NCI-H345 treated with DMSO at 0.1 percent for 48 hours (cell line): ENCODE results near the gene PYGL.
A peak's percentile ranks its signal among the peaks of the same experiment; 100 is the strongest.
"Not testable (repeated sequence)": the region's sequence is repeated elsewhere in the genome, so short reads cannot be mapped to it uniquely, and the experiment has no call there.

Source experiments
- DNase-seq: peaks from one replicate; lab custom pipeline; 2025; ENCODE audit not compliant: unreplicated experiment; lab: John Stamatoyannopoulos, UW

The PYGL gene

GRCh38 chr14:50955373-50956043 is 11.2 kb upstream of the PYGL start:
- peak; percentile 12 for DNase-seq

- DNase-seq, result no peak
Measured at GRCh38 chr14:50954811-50955372, 10.6 kb upstream of the PYGL start.

- no peak for DNase-seq
Measured at GRCh38 chr14:50953502-50953901, 9.2 kb upstream of the PYGL start.

GRCh38 chr14:50951032-50951431 is 6.7 kb upstream of the PYGL start:
- DNase-seq, result no peak

GRCh38 chr14:50948205-50948604 is 3.9 kb upstream of the PYGL start:
- no peak for DNase-seq

- no peak for DNase-seq
Measured at GRCh38 chr14:50947446-50947845, 3.2 kb upstream of the PYGL start.

GRCh38 chr14:50946234-50946935 is 2.1 kb upstream of the PYGL start:
- no peak for DNase-seq

GRCh38 chr14:50944647-50945413 is 547 bp upstream of the PYGL start:
- DNase-seq, result no peak

GRCh38 chr14:50943261-50943942 is 881 bp downstream of the PYGL start:
- DNase-seq, result no peak

GRCh38 chr14:50941638-50942037 is 2.6 kb downstream of the PYGL start:
- not testable (repeated sequence) for DNase-seq

- DNase-seq, result no peak
Measured at GRCh38 chr14:50941151-50941550, 3.1 kb downstream of the PYGL start.

GRCh38 chr14:50937800-50938199 is 6.5 kb downstream of the PYGL start:
- DNase-seq, result no peak

- DNase-seq, result no peak
Measured at GRCh38 chr14:50937325-50937724, 7.0 kb downstream of the PYGL start.

- no peak for DNase-seq
Measured at GRCh38 chr14:50936882-50937281, 7.4 kb downstream of the PYGL start.

GRCh38 chr14:50936016-50936340 is 8.3 kb downstream of the PYGL start:
- DNase-seq, result no peak

- no peak for DNase-seq
Measured at GRCh38 chr14:50935126-50936015, 8.9 kb downstream of the PYGL start.

GRCh38 chr14:50932592-50933495 is 11.4 kb downstream of the PYGL start:
- DNase-seq, result no peak

GRCh38 chr14:50932156-50932555 is 12.1 kb downstream of the PYGL start:
- no peak for DNase-seq

GRCh38 chr14:50931559-50931958 is 12.7 kb downstream of the PYGL start:
- no peak for DNase-seq
